ENCODE data around the gene CAP2.

DNA sequence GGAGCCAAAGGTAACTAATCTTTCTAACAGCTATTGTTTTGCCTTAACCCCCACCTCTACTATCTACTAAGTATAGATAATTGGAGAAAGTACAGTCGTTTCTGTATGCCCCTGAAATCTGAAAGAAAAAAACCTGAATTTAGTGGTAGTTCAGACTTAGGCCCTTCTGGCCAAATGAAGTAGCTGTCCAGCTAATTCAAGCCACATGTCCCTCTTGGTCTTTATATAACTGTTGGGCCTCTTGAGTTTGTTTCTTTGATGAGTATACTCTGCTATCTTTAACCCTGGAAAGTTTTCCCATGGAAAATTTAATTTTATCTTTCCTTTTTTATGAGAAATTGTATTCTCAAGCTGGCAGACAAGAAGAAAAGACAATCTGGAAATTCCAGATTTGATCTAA, 133.7 kb downstream of the CAP2 start:
- TF ChIP-seq EZH2 (IDR thresholded peaks at IDR 0.05) (no peak), POLR2AphosphoS5 (IDR thresholded peaks at IDR 0.05; ENCODE audit: borderline replicate concordance, low read depth, low read length) (no peak), FOXP2 (optimal IDR thresholded peaks at IDR 0.05; ENCODE audit: control extremely low read depth, extremely low read length, insufficient read depth) (no peak)

All from SK-N-MC (cell line).